Transverse colon (tissue), 4 donors: Measurements from ENCODE around the gene KCNJ5. TPM values are rescaled to one million over a fixed set of nuclear protein-coding genes. Genes with fewer than 3 reads are reported as not detected.

Source experiments
- DNase-seq: peaks from one replicate; pipeline ENCODE4 v3.0.0-alpha.2; 2019
- H3K27ac ChIP-seq, 4 donors: fragments of 200-600 bp; sonication (generic); 2 replicates each; pipeline ENCODE4 v1.5.1; 2016 to 2018; ENCODE audit warnings: inconsistent platforms in 4 of 4
- H3K27me3 ChIP-seq: fragments of 200-600 bp; sonication (generic); 2 replicates; pipeline ENCODE4 v1.5.1; 2017; ENCODE audit warnings: inconsistent platforms
- H3K36me3 ChIP-seq, 4 donors: fragments of 200-600 bp; sonication (generic); 2 replicates each; pipeline ENCODE4 v1.5.1; 2017 to 2019; ENCODE audit warnings: inconsistent platforms in 4 of 4
- H3K4me1 ChIP-seq, 4 donors: fragments of 200-600 bp; sonication (generic); 2 replicates each; pipeline ENCODE4 v1.5.1; 2017 to 2020; ENCODE audit warnings: inconsistent platforms in 4 of 4
- H3K4me3 ChIP-seq, 4 donors: fragments of 200-600 bp; sonication (generic); 1 replicate in 1 of 4; 2 replicates in 3 of 4; pipeline versions ENCODE4 v1.5.1 to v1.6.1; 2017 to 2019; ENCODE audit warnings: inconsistent platforms in 4 of 4
- H3K9me3 ChIP-seq, 2 donors: fragments of 200-600 bp; sonication (generic); 2 replicates each; pipeline ENCODE4 v1.5.1; 2017 to 2019; ENCODE audit warnings: inconsistent platforms in 2 of 2
- EP300 ChIP-seq: sonication (generic); formaldehyde crosslinking; IDR thresholded peaks from one replicate; pipeline ENCODE4 v1.6.1; 2017; ENCODE audit warnings: antibody characterized with exemption, low read depth
- POLR2A ChIP-seq: fragments of 450-650 bp; IDR thresholded peaks from one replicate; pipeline ENCODE4 v1.6.1; 2016; ENCODE audit warnings: antibody characterized with exemption, mild to moderate bottlenecking, moderate library complexity
- POLR2AphosphoS5 ChIP-seq, 3 donors: sonication (generic); formaldehyde crosslinking; IDR thresholded peaks; one replicate each; pipeline ENCODE4 v1.6.1; 2016; ENCODE audit warnings: antibody characterized with exemption in 3 of 3
- WGBS, 2 donors: methylation state at CpG; one replicate each; pipeline ENCODE4 v1.1.5; 2018; ENCODE audit warnings: low coverage in 1 of 2; 5-methylcytosine and 5-hydroxymethylcytosine counted together
- in situ Hi-C, 4 donors: fragments of 200-750 bp; cut with MboI; loops; one replicate each; pipeline versions ENCODE4 v1.15.0 to v1.15.1; 2017; ENCODE audit warnings: low sequenced_read_pairs in 3 of 4, low pct_ligation_motif_present in 1 of 4, low pct_unique_long_range_greater_than_20kb in 1 of 4
- intact Hi-C: fragments of 100-400 bp; cut with DNase I; formaldehyde crosslinking; loops from one replicate; pipeline ENCODE4 v1.15.1; 2023; ENCODE audit warnings: low total_unique reads
- total RNA-seq, 4 donors: library from RNA; depleted of rRNA; stranded (reverse); fragments of >200 nt; gene quantifications; one replicate each; pipeline ENCODE4 v1.1.0, GENCODE V29; 2016
- TF ChIP-seq, protein P1 (sequence below), 5 experiments: fragments of 200-600 bp in 3 of 5; fragments of 450-650 bp in 2 of 5; sonication (generic) in 3 of 5; IDR thresholded peaks; 1 replicate in 2 of 5; 2 replicates in 3 of 5; pipeline ENCODE4 v1.5.1; 2016 to 2017; ENCODE audit warnings: antibody characterized with exemption in 5 of 5, inconsistent platforms in 3 of 5, mild to moderate bottlenecking in 2 of 5, moderate library complexity in 1 of 5

Gene KCNJ5
- total RNA-seq, 4 donors from 2014 or later = 0.14 to 17.1 (median 7.4) TPM

DNA sequence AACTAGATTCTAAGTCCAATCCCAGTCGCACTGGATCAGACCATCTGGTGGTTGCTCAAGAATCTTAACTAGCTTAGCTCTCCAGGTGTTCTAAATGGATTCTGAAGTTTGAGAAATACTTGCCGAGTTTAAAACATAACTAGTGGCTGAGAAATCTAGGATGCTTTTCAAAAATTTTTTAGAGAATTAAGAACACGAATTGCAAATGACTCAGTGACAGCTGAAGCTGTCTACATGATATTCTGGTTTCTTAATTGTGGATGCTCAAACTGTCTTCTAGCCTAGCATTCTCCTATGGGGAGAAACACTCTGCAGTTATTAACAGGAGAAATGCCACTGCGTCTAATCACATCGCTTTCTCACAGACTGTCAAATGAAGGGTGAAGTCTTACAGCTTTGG is 71.7 kb downstream of the KCNJ5 start:
- Histone ChIP-seq H3K9me3 (no peaks in the 10 kb centered on the region), H3K4me1 (no peaks in the 10 kb centered on the region), H3K4me3 (no peak overlapping the region), H3K27ac (no peak overlapping the region), H3K27me3 (no peaks in the 10 kb centered on the region), H3K36me3 (no peaks in the 10 kb centered on the region)
- WGBS, 2 donors = 85 to 91% methylated on average over 5 of the region's 5 CpGs
- TF ChIP-seq POLR2A = no peak
- TF ChIP-seq, protein P1, sequence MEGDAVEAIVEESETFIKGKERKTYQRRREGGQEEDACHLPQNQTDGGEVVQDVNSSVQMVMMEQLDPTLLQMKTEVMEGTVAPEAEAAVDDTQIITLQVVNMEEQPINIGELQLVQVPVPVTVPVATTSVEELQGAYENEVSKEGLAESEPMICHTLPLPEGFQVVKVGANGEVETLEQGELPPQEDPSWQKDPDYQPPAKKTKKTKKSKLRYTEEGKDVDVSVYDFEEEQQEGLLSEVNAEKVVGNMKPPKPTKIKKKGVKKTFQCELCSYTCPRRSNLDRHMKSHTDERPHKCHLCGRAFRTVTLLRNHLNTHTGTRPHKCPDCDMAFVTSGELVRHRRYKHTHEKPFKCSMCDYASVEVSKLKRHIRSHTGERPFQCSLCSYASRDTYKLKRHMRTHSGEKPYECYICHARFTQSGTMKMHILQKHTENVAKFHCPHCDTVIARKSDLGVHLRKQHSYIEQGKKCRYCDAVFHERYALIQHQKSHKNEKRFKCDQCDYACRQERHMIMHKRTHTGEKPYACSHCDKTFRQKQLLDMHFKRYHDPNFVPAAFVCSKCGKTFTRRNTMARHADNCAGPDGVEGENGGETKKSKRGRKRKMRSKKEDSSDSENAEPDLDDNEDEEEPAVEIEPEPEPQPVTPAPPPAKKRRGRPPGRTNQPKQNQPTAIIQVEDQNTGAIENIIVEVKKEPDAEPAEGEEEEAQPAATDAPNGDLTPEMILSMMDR (IDR thresholded peaks at IDR 0.05) = no peak
- no peak for TF ChIP-seq EP300
- no peak for TF ChIP-seq POLR2AphosphoS5 (IDR thresholded peaks at IDR 0.05)
- in situ Hi-C loops = no loop called here
- DNase-seq = no peak
- intact Hi-C loops = no loop called here

DNA sequence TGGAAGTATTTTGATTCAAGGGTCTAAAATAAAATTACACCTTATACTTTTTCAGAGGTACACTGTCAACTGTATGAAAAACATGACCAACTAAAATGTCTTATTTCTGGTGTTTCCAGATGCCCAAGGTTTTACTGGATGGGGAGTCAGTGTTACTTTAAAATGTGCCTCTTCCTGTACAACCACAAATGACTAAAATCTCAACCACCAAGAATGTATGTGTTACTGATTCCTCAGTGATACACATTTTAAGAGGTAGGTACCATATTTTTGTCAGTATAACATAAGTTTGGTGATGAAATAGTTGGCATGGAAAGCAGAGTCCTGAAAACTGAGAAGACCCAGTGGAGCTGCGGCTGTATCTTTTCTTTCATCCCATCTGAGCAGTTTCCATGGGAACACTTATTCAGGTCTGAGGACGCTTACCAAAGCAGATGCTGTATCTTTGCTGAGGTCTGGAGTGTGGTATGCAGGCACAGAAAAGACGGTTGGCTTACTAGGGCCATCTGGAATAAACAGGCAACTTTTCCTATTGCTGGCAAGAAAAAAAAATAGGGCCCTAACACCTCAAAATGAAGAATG is 72.7 kb downstream of the KCNJ5 start:
- in situ Hi-C loops = no loop called here
- H3K27me3 ChIP-seq = no peaks in the 10 kb centered on the region
- 84 to 92% methylated on average over 2 to 3 of the region's 3 CpGs for WGBS, 2 donors

DNA sequence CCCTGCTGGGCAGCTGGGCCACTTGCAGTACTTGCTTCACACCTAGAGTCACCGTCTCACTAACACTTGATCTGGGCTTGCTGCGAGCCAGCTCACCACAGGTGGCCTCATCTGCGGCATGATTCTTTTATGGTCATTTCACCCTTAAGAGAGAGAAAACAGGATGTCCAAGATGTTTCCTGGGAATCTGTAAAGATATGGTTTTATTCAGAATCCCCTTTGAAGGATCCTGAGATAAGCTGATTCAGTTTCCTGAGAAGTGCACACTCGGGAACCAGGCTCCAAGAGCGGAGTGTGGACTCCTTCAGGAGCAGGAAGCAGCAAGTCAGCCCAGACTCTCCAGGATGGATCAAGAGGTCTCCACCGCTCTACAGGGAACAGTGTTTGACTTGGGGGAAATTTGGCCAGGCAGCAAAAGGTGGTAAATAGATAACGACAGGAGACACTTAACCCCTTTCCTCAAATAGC is 73.3 kb downstream of the KCNJ5 start:
- no peak overlapping the region for H3K4me3 ChIP-seq
- TF ChIP-seq EP300 (no peak), POLR2A (no peak), POLR2AphosphoS5 (IDR thresholded peaks at IDR 0.05) (no peak)
- TF ChIP-seq, protein P1 (IDR thresholded peaks at IDR 0.05) = no peak
- H3K27me3 ChIP-seq = no peaks in the 10 kb centered on the region
- in situ Hi-C loops (no loop called here), intact Hi-C loops (no loop called here)
- WGBS, 2 donors = 77 to 87% methylated on average over 2 to 7 of the region's 7 CpGs
- no peak overlapping the region for H3K27ac ChIP-seq
- H3K4me1 ChIP-seq = no peaks in the 10 kb centered on the region
- no peaks in the 10 kb centered on the region for H3K9me3 ChIP-seq
- H3K36me3 ChIP-seq = peaks cover 0 to 7% (median 3%) of the 10 kb centered on the region in 4 donors
- no peak for DNase-seq

More for the DNA sequence above, 72.7 kb downstream of the KCNJ5 start:
- no peaks in the 10 kb centered on the region for H3K4me1 ChIP-seq
- intact Hi-C loops = no loop called here
- no peak overlapping the region for H3K4me3 ChIP-seq
- DNase-seq = no peak
- no peak overlapping the region for H3K27ac ChIP-seq
- TF ChIP-seq EP300 = no peak
- TF ChIP-seq POLR2AphosphoS5 (IDR thresholded peaks at IDR 0.05) = no peak
- TF ChIP-seq, protein P1 (IDR thresholded peaks at IDR 0.05) = no peak
- TF ChIP-seq POLR2A = no peak
- H3K9me3 ChIP-seq = no peaks in the 10 kb centered on the region
- H3K36me3 ChIP-seq = peaks cover 0 to under 1% (median 0%) of the 10 kb centered on the region in 4 donors

DNA sequence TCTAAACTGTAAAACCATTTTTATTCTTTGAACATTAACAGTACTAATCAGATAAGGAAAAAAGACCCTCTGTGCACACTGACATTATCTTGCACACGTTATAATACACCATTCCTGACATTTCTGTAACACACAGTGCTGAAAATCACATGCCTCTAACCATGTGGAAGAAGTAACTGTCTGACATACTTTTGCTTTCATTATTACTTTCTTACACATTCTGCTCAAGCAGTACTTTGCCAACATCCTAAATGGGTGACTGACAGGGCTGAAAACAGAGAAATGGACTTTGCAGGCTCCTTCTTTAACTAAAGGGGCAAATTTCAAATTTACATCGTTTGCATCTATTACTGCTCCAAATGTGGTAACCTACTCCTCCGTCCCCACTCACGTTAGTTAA is 74.3 kb downstream of the KCNJ5 start:
- in situ Hi-C loops (no loop called here), intact Hi-C loops (no loop called here)
- TF ChIP-seq EP300 (no peak), POLR2AphosphoS5 (IDR thresholded peaks at IDR 0.05) (no peak), POLR2A (no peak)
- TF ChIP-seq, protein P1 (IDR thresholded peaks at IDR 0.05) = no peak
- no peak overlapping the region for H3K27ac ChIP-seq
- H3K36me3 ChIP-seq = peaks cover 0 to 17% (median 5%) of the 10 kb centered on the region in 4 donors
- no peaks in the 10 kb centered on the region for H3K9me3 ChIP-seq
- 39 to 58% methylated on average over 2 to 4 of the region's 4 CpGs for WGBS, 2 donors
- H3K27me3 ChIP-seq = no peaks in the 10 kb centered on the region
- H3K4me3 ChIP-seq = no peak overlapping the region
- no peak for DNase-seq
- no peaks in the 10 kb centered on the region for H3K4me1 ChIP-seq
